ENCODE data around the gene SCO1. TPM values are rescaled to one million over a fixed set of nuclear protein-coding genes. Genes with fewer than 3 reads are reported as not detected.

Gene SCO1
- polyA plus RNA-seq, 4 donors, result 15.7 to 43.5 (median 24.8) TPM

GRCh38 chr17:10628756-10629155 is 68.6 kb downstream of the SCO1 start:
- Histone ChIP-seq H3K27me3 (ENCODE audit: control insufficient read depth in 3 of 3, insufficient read depth in 3 of 3, low read length in 3 of 3) (no peaks in the 10 kb centered on the region), H3K9me3 (ENCODE audit: control insufficient read depth in 2 of 2, insufficient read depth in 1 of 2, low read depth in 1 of 2, low read length in 1 of 2) (no peaks in the 10 kb centered on the region), H3K36me3 (ENCODE audit: control insufficient read depth in 3 of 3, insufficient read depth in 2 of 3, low read depth in 1 of 3, low read length in 3 of 3) (peaks cover 0 to 23% (median 0%) of the 10 kb centered on the region in 3 donors), H3K4me3 (ENCODE audit: low read depth in 1 of 3, low read length in 3 of 3) (no peak overlapping the region), H3K27ac (ENCODE audit: low read depth in 1 of 3, low read length in 2 of 3) (no peak overlapping the region), H3K4me1 (ENCODE audit: control insufficient read depth in 3 of 3, insufficient read depth in 2 of 3, low read depth in 1 of 3, low read length in 2 of 3) (no peaks in the 10 kb centered on the region)
- WGBS, 3 donors, result 90 to 95% (median 91%) methylated on average over 13 of the region's 13 CpGs
- no peak for DNase-seq
- no peak for FAIRE-seq

GRCh38 chr17:10626390-10626789 is 70.9 kb downstream of the SCO1 start:
- no peaks in the 10 kb centered on the region for H3K27me3 ChIP-seq (ENCODE audit: control insufficient read depth in 3 of 3, insufficient read depth in 3 of 3, low read length in 3 of 3)
- no peak for DNase-seq
- 79 to 84% (median 81%) methylated on average over 9 of the region's 9 CpGs for WGBS, 3 donors

GRCh38 chr17:10624969-10625368 is 72.4 kb downstream of the SCO1 start:
- WGBS, 3 donors, result 85 to 93% (median 88%) methylated on average over 11 of the region's 11 CpGs

More at GRCh38 chr17:10626390-10626789, 70.9 kb downstream of the SCO1 start:
- peaks cover 0 to 15% (median 0%) of the 10 kb centered on the region in 3 donors for H3K36me3 ChIP-seq (ENCODE audit: control insufficient read depth in 3 of 3, insufficient read depth in 2 of 3, low read depth in 1 of 3, low read length in 3 of 3)
- no peak overlapping the region for H3K4me3 ChIP-seq (ENCODE audit: low read depth in 1 of 3, low read length in 3 of 3)
- no peaks in the 10 kb centered on the region for H3K4me1 ChIP-seq (ENCODE audit: control insufficient read depth in 3 of 3, insufficient read depth in 2 of 3, low read depth in 1 of 3, low read length in 2 of 3)
- H3K9me3 ChIP-seq (ENCODE audit: control insufficient read depth in 2 of 2, insufficient read depth in 1 of 2, low read depth in 1 of 2, low read length in 1 of 2), result no peaks in the 10 kb centered on the region
- no peak overlapping the region for H3K27ac ChIP-seq (ENCODE audit: low read depth in 1 of 3, low read length in 2 of 3)
- no peak for FAIRE-seq

GRCh38 chr17:10623737-10624338 is 73.5 kb downstream of the SCO1 start:
- no peaks in the 10 kb centered on the region for H3K9me3 ChIP-seq (ENCODE audit: control insufficient read depth in 2 of 2, insufficient read depth in 1 of 2, low read depth in 1 of 2, low read length in 1 of 2)
- H3K4me1 ChIP-seq (ENCODE audit: control insufficient read depth in 3 of 3, insufficient read depth in 2 of 3, low read depth in 1 of 3, low read length in 2 of 3), result no peaks in the 10 kb centered on the region
- 62 to 82% (median 78%) methylated on average over 10 of the region's 10 CpGs for WGBS, 3 donors
- H3K27me3 ChIP-seq (ENCODE audit: control insufficient read depth in 3 of 3, insufficient read depth in 3 of 3, low read length in 3 of 3), result no peaks in the 10 kb centered on the region
- no peak overlapping the region for H3K4me3 ChIP-seq (ENCODE audit: low read depth in 1 of 3, low read length in 3 of 3)
- DNase-seq (no peak), FAIRE-seq (no peak)
- H3K36me3 ChIP-seq (ENCODE audit: control insufficient read depth in 3 of 3, insufficient read depth in 2 of 3, low read depth in 1 of 3, low read length in 3 of 3), result peaks cover 0 to 2% (median 0%) of the 10 kb centered on the region in 3 donors
- no peak overlapping the region for H3K27ac ChIP-seq (ENCODE audit: low read depth in 1 of 3, low read length in 2 of 3)

More at GRCh38 chr17:10624969-10625368, 72.4 kb downstream of the SCO1 start:
- H3K4me1 ChIP-seq (ENCODE audit: control insufficient read depth in 3 of 3, insufficient read depth in 2 of 3, low read depth in 1 of 3, low read length in 2 of 3), result no peaks in the 10 kb centered on the region
- no peaks in the 10 kb centered on the region for H3K9me3 ChIP-seq (ENCODE audit: control insufficient read depth in 2 of 2, insufficient read depth in 1 of 2, low read depth in 1 of 2, low read length in 1 of 2)
- H3K27me3 ChIP-seq (ENCODE audit: control insufficient read depth in 3 of 3, insufficient read depth in 3 of 3, low read length in 3 of 3), result no peaks in the 10 kb centered on the region
- H3K4me3 ChIP-seq (ENCODE audit: low read depth in 1 of 3, low read length in 3 of 3), result no peak overlapping the region
- DNase-seq (no peak), FAIRE-seq (no peak)
- H3K36me3 ChIP-seq (ENCODE audit: control insufficient read depth in 3 of 3, insufficient read depth in 2 of 3, low read depth in 1 of 3, low read length in 3 of 3), result peaks cover 0 to 9% (median 0%) of the 10 kb centered on the region in 3 donors
- H3K27ac ChIP-seq (ENCODE audit: low read depth in 1 of 3, low read length in 2 of 3), result no peak overlapping the region

GRCh38 chr17:10622617-10623485 is 74.5 kb downstream of the SCO1 start:
- H3K36me3 ChIP-seq (ENCODE audit: control insufficient read depth in 3 of 3, insufficient read depth in 2 of 3, low read depth in 1 of 3, low read length in 3 of 3), result no peaks in the 10 kb centered on the region
- no peak overlapping the region for H3K27ac ChIP-seq (ENCODE audit: low read depth in 1 of 3, low read length in 2 of 3)
- no peak for DNase-seq
- no peaks in the 10 kb centered on the region for H3K27me3 ChIP-seq (ENCODE audit: control insufficient read depth in 3 of 3, insufficient read depth in 3 of 3, low read length in 3 of 3)
- H3K9me3 ChIP-seq (ENCODE audit: control insufficient read depth in 2 of 2, insufficient read depth in 1 of 2, low read depth in 1 of 2, low read length in 1 of 2), result no peaks in the 10 kb centered on the region
- H3K4me3 ChIP-seq (ENCODE audit: low read depth in 1 of 3, low read length in 3 of 3), result no peak overlapping the region
- no peak for FAIRE-seq
- 79 to 86% (median 83%) methylated on average over 14 of the region's 14 CpGs for WGBS, 3 donors
- no peaks in the 10 kb centered on the region for H3K4me1 ChIP-seq (ENCODE audit: control insufficient read depth in 3 of 3, insufficient read depth in 2 of 3, low read depth in 1 of 3, low read length in 2 of 3)

Other genes with a start within 250 kb of the SCO1 start
- under 1 TPM in 2 of 4 donors, not detected in 2; 0.01 to 0.55 TPM for gene MYH4, start 228.0 kb downstream of the SCO1 start, polyA plus RNA-seq
- under 1 TPM; under 0.01 to 0.27 (median 0.13) TPM for gene MYH1, start 179.0 kb downstream of the SCO1 start, polyA plus RNA-seq
- under 1 TPM in 3 of 4 donors, not detected in 1; 0.12 to 0.89 (median 0.27) TPM for gene MYH2, start 147.9 kb downstream of the SCO1 start, polyA plus RNA-seq
- 10 to 100 TPM in 3 of 4 donors, 1 to 10 TPM in 1; 2.0 to 40.0 (median 14.8) TPM for gene MYH3, start 40.2 kb downstream of the SCO1 start, polyA plus RNA-seq
- gene ADPRM, start 61 bp upstream of the SCO1 start, polyA plus RNA-seq, result 10 to 100 TPM in 3 of 4 donors, 1 to 10 TPM in 1; 7.2 to 21.8 (median 16.1) TPM
- 10 to 100 TPM; 12.4 to 61.3 (median 43.5) TPM for gene TMEM220, start 32.5 kb upstream of the SCO1 start, polyA plus RNA-seq
- gene TMEM238L, start 106.6 kb upstream of the SCO1 start, polyA plus RNA-seq, result 10 to 100 TPM in 3 of 4 donors, 1 to 10 TPM in 1; 6.0 to 26.8 (median 20.6) TPM
- 10 to 100 TPM in 1 of 4 donors, 1 to 10 TPM in 1, not detected in 2; 1.2 to 10.8 TPM for gene PIRT, start 140.6 kb upstream of the SCO1 start, polyA plus RNA-seq